ENCODE data around the gene PFN2.
"Not testable (repeated sequence)": the region's sequence is repeated elsewhere in the genome, so short reads cannot be mapped to it uniquely, and the experiment has no call there.

The PFN2 gene

GRCh38 chr3:149970716-149971402 lies at the start of gene PFN2:
Gene PFN2 (minus strand): TSS chr3:149970895. CDS start chr3:149970856, 39 bp downstream.
- DNase-seq = peak; percentile 60

- no peak for DNase-seq
Observed at GRCh38 chr3:150015901-150016300, 45.2 kb upstream of the PFN2 start.

- no peak for DNase-seq
Observed at GRCh38 chr3:150014782-150015181, 44.1 kb upstream of the PFN2 start.

GRCh38 chr3:150013801-150014200 lies 43.1 kb upstream of the PFN2 start:
- DNase-seq = no peak

- DNase-seq = peak; percentile 8
Observed at GRCh38 chr3:150006794-150007193, 36.1 kb upstream of the PFN2 start.

- no peak for DNase-seq
Observed at GRCh38 chr3:150005243-150006112, 34.8 kb upstream of the PFN2 start.

GRCh38 chr3:150000641-150001040 lies 29.9 kb upstream of the PFN2 start:
- no peak for DNase-seq

GRCh38 chr3:149999421-149999820 lies 28.7 kb upstream of the PFN2 start:
- no peak for DNase-seq

- no peak for DNase-seq
Observed at GRCh38 chr3:149998946-149999345, 28.3 kb upstream of the PFN2 start.

GRCh38 chr3:149992416-149993058 lies 21.8 kb upstream of the PFN2 start:
- no peak for DNase-seq

- no peak for DNase-seq
Observed at GRCh38 chr3:149990423-149990948, 19.8 kb upstream of the PFN2 start.

- no peak for DNase-seq
Observed at GRCh38 chr3:149989307-149989706, 18.6 kb upstream of the PFN2 start.

- no peak for DNase-seq
Observed at GRCh38 chr3:149983628-149984027, 12.9 kb upstream of the PFN2 start.

GRCh38 chr3:149983053-149983452 lies 12.4 kb upstream of the PFN2 start:
- DNase-seq = not testable (repeated sequence)

GRCh38 chr3:149981979-149982378 lies 11.3 kb upstream of the PFN2 start:
- DNase-seq = not testable (repeated sequence)

GRCh38 chr3:149977386-149977785 lies 6.7 kb upstream of the PFN2 start:
- DNase-seq = no peak

GRCh38 chr3:149975919-149976318 lies 5.2 kb upstream of the PFN2 start:
- DNase-seq = peak; percentile 25

- peak; percentile 46 for DNase-seq
Observed at GRCh38 chr3:149971403-149972075, 844 bp upstream of the PFN2 start.

GRCh38 chr3:149969940-149970715 lies 567 bp downstream of the PFN2 start:
- DNase-seq = peak; percentile 81

GRCh38 chr3:149969110-149969939 lies 1.4 kb downstream of the PFN2 start:
- DNase-seq = no peak

GRCh38 chr3:149968216-149968615 lies 2.5 kb downstream of the PFN2 start:
- no peak for DNase-seq
